H9 (cell line): Measurements from ENCODE around the gene GCNT2. TPM values are rescaled to one million over a fixed set of nuclear protein-coding genes. Genes with fewer than 3 reads are reported as not detected.
A peak's percentile ranks its signal among the peaks of the same experiment; 100 is the strongest.

Source experiments
- DNase-seq: peaks from one replicate; pipeline ENCODE4 v3.0.0-alpha.2; 2017
- H2AFZ ChIP-seq: one replicate; pipeline ENCODE4 v1.6.1; 2013; ENCODE audit warnings: mild to moderate bottlenecking, low read length, control low read depth, moderate library complexity
- H2AK5ac ChIP-seq: 2 replicates; pipeline ENCODE4 v1.6.1; 2013; ENCODE audit warnings: low read length, control low read depth, mixed read lengths; ENCODE audit not compliant: insufficient read length
- H2BK120ac ChIP-seq: one replicate; pipeline ENCODE4 v1.6.1; 2013; ENCODE audit warnings: low read depth, mild to moderate bottlenecking, low read length, control low read depth, inconsistent platforms; ENCODE audit not compliant: poor library complexity, severe bottlenecking
- H2BK12ac ChIP-seq: 2 replicates; pipeline ENCODE4 v1.6.1; 2013; ENCODE audit warnings: low read length, control low read depth, mixed read lengths, low read depth; ENCODE audit not compliant: insufficient read length
- H2BK15ac ChIP-seq: 2 replicates; pipeline ENCODE4 v1.6.1; 2013; ENCODE audit warnings: low read depth, low read length, control low read depth
- H2BK20ac ChIP-seq: one replicate; pipeline ENCODE4 v1.6.1; 2013; ENCODE audit warnings: low read depth, mild to moderate bottlenecking, low read length, control low read depth, inconsistent platforms; ENCODE audit not compliant: poor library complexity, severe bottlenecking
- H2BK5ac ChIP-seq: 2 replicates; pipeline ENCODE4 v1.6.1; 2013; ENCODE audit warnings: low read length, control low read depth, mixed read lengths; ENCODE audit not compliant: insufficient read length
- H3K14ac ChIP-seq: 2 replicates; pipeline ENCODE4 v1.6.1; 2013; ENCODE audit warnings: low read length, control low read depth; ENCODE audit not compliant: insufficient read depth
- H3K18ac ChIP-seq: 2 replicates; pipeline ENCODE4 v1.6.1; 2013; ENCODE audit warnings: low read depth, mild to moderate bottlenecking, mixed read lengths, low read length, control low read depth; ENCODE audit not compliant: insufficient read length
- H3K23ac ChIP-seq: 2 replicates; pipeline ENCODE4 v1.6.1; 2013; ENCODE audit warnings: low read length, control low read depth, mixed read lengths, low read depth; ENCODE audit not compliant: insufficient read length
- H3K23me2 ChIP-seq: 2 replicates; pipeline ENCODE4 v1.6.1; 2013; ENCODE audit warnings: low read depth, mild to moderate bottlenecking, mixed read lengths, low read length, control low read depth; ENCODE audit not compliant: insufficient read length, poor library complexity, severe bottlenecking
- H3K27ac ChIP-seq: 2 replicates; pipeline ENCODE4 v1.5.1; 2013; ENCODE audit warnings: low read length, control low read depth, mixed read lengths, low read depth; ENCODE audit not compliant: insufficient read length
- H3K27me3 ChIP-seq: 2 replicates; pipeline ENCODE4 v1.6.1; 2013; ENCODE audit warnings: low read length, control low read depth, inconsistent platforms; ENCODE audit not compliant: insufficient read depth
- H3K4ac ChIP-seq: 2 replicates; pipeline ENCODE4 v1.6.1; 2013; ENCODE audit warnings: low read depth, mild to moderate bottlenecking, control low read depth, inconsistent platforms, low read length, moderate library complexity
- H3K4me1 ChIP-seq: 2 replicates; pipeline ENCODE4 v1.6.1; 2013; ENCODE audit warnings: low read length, control low read depth, inconsistent platforms; ENCODE audit not compliant: insufficient read depth
- H3K4me2 ChIP-seq: 2 replicates; pipeline ENCODE4 v1.6.1; 2013; ENCODE audit warnings: low read length, control low read depth, mixed read lengths; ENCODE audit not compliant: insufficient read length, insufficient read depth
- H3K56ac ChIP-seq: 2 replicates; pipeline ENCODE4 v1.6.1; 2013; ENCODE audit warnings: low read depth, mild to moderate bottlenecking, mixed read lengths, low read length, control low read depth; ENCODE audit not compliant: insufficient read length
- H3K79me1 ChIP-seq: 2 replicates; pipeline ENCODE4 v1.6.1; 2013; ENCODE audit warnings: low read depth, mild to moderate bottlenecking, moderate library complexity, low read length, control low read depth, inconsistent platforms; ENCODE audit not compliant: insufficient read depth, poor library complexity, severe bottlenecking
- H3K79me2 ChIP-seq: 2 replicates; pipeline ENCODE4 v1.6.1; 2013; ENCODE audit warnings: low read length, control low read depth, inconsistent platforms; ENCODE audit not compliant: insufficient read depth
- H3K9ac ChIP-seq: 2 replicates; pipeline ENCODE4 v1.6.1; 2013; ENCODE audit warnings: low read length, control low read depth, mixed read lengths; ENCODE audit not compliant: insufficient read length; ENCODE audit errors: extremely low read depth
- H3K9me3 ChIP-seq: one replicate; pipeline ENCODE4 v1.6.1; 2013; ENCODE audit warnings: low read depth, low read length, inconsistent platforms; ENCODE audit not compliant: control insufficient read depth
- H3T11ph ChIP-seq: one replicate; pipeline ENCODE4 v1.6.1; 2013; ENCODE audit warnings: mild to moderate bottlenecking, low read length, control low read depth, inconsistent platforms
- H4K20me1 ChIP-seq: one replicate; pipeline ENCODE4 v1.6.1; 2013; ENCODE audit not compliant: control insufficient read depth, insufficient read length, insufficient read depth
- H4K5ac ChIP-seq: 2 replicates; pipeline ENCODE4 v1.6.1; 2013; ENCODE audit warnings: low read depth, mild to moderate bottlenecking, mixed read lengths, low read length, control low read depth; ENCODE audit not compliant: insufficient read length
- H4K8ac ChIP-seq: replicated peaks from 2 replicates; pipeline ENCODE4 v1.6.1; 2013; ENCODE audit warnings: low read length, control low read depth, mixed read lengths, low read depth; ENCODE audit not compliant: insufficient read length
- H4K91ac ChIP-seq: 2 replicates; pipeline ENCODE4 v1.6.1; 2013; ENCODE audit warnings: low read depth, mild to moderate bottlenecking, moderate library complexity, mixed read lengths, low read length, control low read depth; ENCODE audit not compliant: insufficient read length
- H3K27ac Mint-ChIP-seq, 3 experiments: 2 replicates in 2 of 3; 3 replicates in 1 of 3; pipeline ENCODE4 v1.8.0; 2020 to 2021; ENCODE audit warnings: mixed read lengths in 3 of 3, mild to moderate bottlenecking in 1 of 3, moderate library complexity in 1 of 3
- H3K27me3 Mint-ChIP-seq: 2 replicates; pipeline ENCODE4 v1.8.0; 2021; ENCODE audit warnings: low read depth, mild to moderate bottlenecking, moderate library complexity, mixed read lengths
- H3K36me3 Mint-ChIP-seq, 3 experiments: 2 replicates in 2 of 3; 3 replicates in 1 of 3; pipeline ENCODE4 v1.8.0; 2020 to 2021; ENCODE audit warnings: low read depth in 3 of 3, mixed read lengths in 3 of 3; ENCODE audit not compliant: insufficient read depth in 1 of 3
- H3K4me1 Mint-ChIP-seq, 2 experiments: 2 replicates each; pipeline ENCODE4 v1.8.0; 2020; ENCODE audit warnings: mixed read lengths in 2 of 2
- H3K4me3 Mint-ChIP-seq, 2 experiments: 2 replicates in 1 of 2; 3 replicates in 1 of 2; pipeline ENCODE4 v1.8.0; 2020 to 2021; ENCODE audit warnings: mild to moderate bottlenecking in 2 of 2, mixed read lengths in 2 of 2, moderate library complexity in 1 of 2
- H3K9me3 Mint-ChIP-seq, 2 experiments: 2 replicates in 1 of 2; 3 replicates in 1 of 2; pipeline ENCODE4 v1.8.0; 2020; ENCODE audit warnings: mild to moderate bottlenecking in 2 of 2, mixed read lengths in 2 of 2, moderate library complexity in 1 of 2
- CTCF ChIP-seq: fragments of 200-600 bp; sonication (generic); conservative IDR thresholded peaks from 3 replicates; pipeline ENCODE4 v1.8.0; 2021; ENCODE audit warnings: antibody characterized with exemption, mild to moderate bottlenecking
- WGBS: extraction: QIAGEN DNeasy Blood & Tissue Kit; methylation state at CpG from one replicate; pipeline ENCODE4 v1.1.7; 2013; ENCODE audit warnings: missing lambda C conversion rate, low lambda C conversion rate, mixed read lengths; ENCODE audit not compliant: insufficient read length; ENCODE audit errors: extremely low coverage; 5-methylcytosine and 5-hydroxymethylcytosine counted together
- total RNA-seq: library from RNA; stranded (reverse); gene quantifications from 2 replicates; pipeline ENCODE4 v1.2.1, GENCODE V29; 2021

GCNT2 gene
- total RNA-seq, 1 experiment from 2014 or later = 41.7 TPM

DNA sequence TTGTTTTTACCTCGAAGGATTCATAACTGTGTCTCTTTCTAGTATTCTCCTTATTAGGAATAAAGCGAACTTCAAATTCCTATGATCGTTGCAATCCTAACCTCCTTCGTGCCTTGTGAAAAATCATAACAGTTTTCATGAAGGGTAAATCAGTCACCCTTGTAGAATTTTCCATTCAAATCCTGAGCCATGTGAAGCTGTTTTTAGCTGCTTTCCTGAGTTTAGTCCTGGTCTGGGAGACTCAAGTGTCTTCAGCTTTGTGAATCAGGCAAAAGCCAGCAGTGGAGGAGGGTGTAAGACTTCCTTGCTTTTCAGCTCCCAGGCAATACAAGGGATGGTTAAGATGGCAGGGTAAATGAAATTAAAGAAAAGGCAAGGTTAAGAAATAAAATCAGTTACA lies 24.3 kb downstream of the GCNT2 start:
- Histone ChIP-seq H2BK120ac (no peak overlapping the region), H2AFZ (no peak overlapping the region), H2BK15ac (no peak overlapping the region), H2AK5ac (no peak overlapping the region), H3K9me3 (no peaks in the 10 kb centered on the region), H4K5ac (no peak overlapping the region), H3K79me2 (no peaks in the 10 kb centered on the region; the same call in 1 of the 2 replicates), H3K56ac (no peak overlapping the region), H3K27me3 (no peaks in the 10 kb centered on the region; the same call in 1 of the 2 replicates), H4K20me1 (no peaks in the 10 kb centered on the region), H2BK12ac (no peak overlapping the region), H3K14ac (no peak overlapping the region), H3K23ac (no peak overlapping the region), H3K4me1 (peaks cover 2% of the 10 kb centered on the region; the same call in 1 of the 2 replicates), H2BK20ac (no peak overlapping the region), H3K79me1 (no peaks in the 10 kb centered on the region), H3K27ac (no peak overlapping the region), H3K9ac (no peak overlapping the region), H4K8ac (no peak overlapping the region), H2BK5ac (no peak overlapping the region), H3K4me2 (no peak overlapping the region), H3K4ac (no peak overlapping the region), H3K23me2 (no peaks in the 10 kb centered on the region), H3K18ac (no peak overlapping the region), H3T11ph (no peak overlapping the region), H4K91ac (no peak overlapping the region)
- DNase-seq = no peak
- Mint-ChIP-seq H3K27ac (peak overlapping the region in 2 of 3 experiments; percentile 21 to 62; a peak in 3 of 7 replicates), H3K4me3 (no peak overlapping the region), H3K36me3 (no peaks in the 10 kb centered on the region), H3K27me3 (no peaks in the 10 kb centered on the region), H3K9me3 (no peaks in the 10 kb centered on the region; a peak in 1 of 5 replicates), H3K4me1 (peaks cover 15 to 16% of the 10 kb centered on the region in 2 experiments)
- no peak for TF ChIP-seq CTCF
- no CpG with 5 or more reads among the region's 4 CpGs for WGBS
